ENCODE data around the gene SLC35A5. TPM values are rescaled to one million over a fixed set of nuclear protein-coding genes. Genes with fewer than 3 reads are reported as not detected.

Gene SLC35A5
- total RNA-seq, 1 experiment from 2014 or later = 20.4 TPM

GRCh38 chr3:112594856-112595255, 33.0 kb downstream of the SLC35A5 start:
- H3K36me3 ChIP-seq (ENCODE audit: insufficient read depth, low read length, poor library complexity, severe bottlenecking) = no peaks in the 10 kb centered on the region
- TF ChIP-seq CTCF (conservative IDR thresholded peaks at IDR 0.05; ENCODE audit: low read depth, low read length) = no peak
- TF ChIP-seq EZH2 (IDR thresholded peaks at IDR 0.05; ENCODE audit: borderline replicate concordance, low read depth, low read length, poor library complexity, severe bottlenecking) = no peak
- no peak overlapping the region for H3K4me3 ChIP-seq (ENCODE audit: low read depth, low read length, poor library complexity, severe bottlenecking)
- no peaks in the 10 kb centered on the region for H3K9me3 ChIP-seq (ENCODE audit: low read depth, low read length, poor library complexity, severe bottlenecking)
- DNase-seq (ENCODE audit: low spot score) = no peak
- intact Hi-C loops (cut with micrococcal nuclease; ENCODE audit: unreplicated experiment) = no loop called here
- no peak overlapping the region for H3K27ac ChIP-seq (ENCODE audit: low read depth, low read length, poor library complexity, severe bottlenecking)
- ChIA-PET CTCF (no interaction called here), POLR2A (ENCODE audit: low non-redundant PET) (no interaction called here)
- H3K4me1 ChIP-seq (ENCODE audit: insufficient read depth, low read length, poor library complexity, severe bottlenecking) = no peaks in the 10 kb centered on the region
- no TSS peak for BruUV-seq (replicated peaks)
- H3K27me3 ChIP-seq (replicated peaks; ENCODE audit: insufficient read depth, low read depth, low read length, poor library complexity) = no peaks in the 10 kb centered on the region

GRCh38 chr3:112597945-112598344, 36.1 kb downstream of the SLC35A5 start:
- POLR2A ChIA-PET (ENCODE audit: low non-redundant PET) = no interaction called here
- H3K36me3 ChIP-seq (ENCODE audit: insufficient read depth, low read length, poor library complexity, severe bottlenecking) = no peaks in the 10 kb centered on the region
- BruUV-seq (replicated peaks) = no TSS peak
- no peak overlapping the region for H3K4me3 ChIP-seq (ENCODE audit: low read depth, low read length, poor library complexity, severe bottlenecking)
- DNase-seq (ENCODE audit: low spot score) = no peak
- H3K4me1 ChIP-seq (ENCODE audit: insufficient read depth, low read length, poor library complexity, severe bottlenecking) = no peaks in the 10 kb centered on the region
- TF ChIP-seq EZH2 (IDR thresholded peaks at IDR 0.05; ENCODE audit: borderline replicate concordance, low read depth, low read length, poor library complexity, severe bottlenecking) (no peak), CTCF (conservative IDR thresholded peaks at IDR 0.05; ENCODE audit: low read depth, low read length) (no peak)
- CTCF ChIA-PET = no interaction called here
- intact Hi-C loops (cut with micrococcal nuclease; ENCODE audit: unreplicated experiment) = no loop called here
- H3K27ac ChIP-seq (ENCODE audit: low read depth, low read length, poor library complexity, severe bottlenecking) = no peak overlapping the region
- no peaks in the 10 kb centered on the region for H3K9me3 ChIP-seq (ENCODE audit: low read depth, low read length, poor library complexity, severe bottlenecking)
- no peaks in the 10 kb centered on the region for H3K27me3 ChIP-seq (replicated peaks; ENCODE audit: insufficient read depth, low read depth, low read length, poor library complexity)

- CTCF ChIA-PET = no interaction called here
- BruUV-seq (replicated peaks) = no TSS peak
- DNase-seq (ENCODE audit: low spot score) = no peak
- POLR2A ChIA-PET (ENCODE audit: low non-redundant PET) = no interaction called here
- no peak overlapping the region for H3K4me3 ChIP-seq (ENCODE audit: low read depth, low read length, poor library complexity, severe bottlenecking)
- H3K27ac ChIP-seq (ENCODE audit: low read depth, low read length, poor library complexity, severe bottlenecking) = no peak overlapping the region
- TF ChIP-seq EZH2 (IDR thresholded peaks at IDR 0.05; ENCODE audit: borderline replicate concordance, low read depth, low read length, poor library complexity, severe bottlenecking) (no peak), CTCF (conservative IDR thresholded peaks at IDR 0.05; ENCODE audit: low read depth, low read length) (no peak)
- H3K9me3 ChIP-seq (ENCODE audit: low read depth, low read length, poor library complexity, severe bottlenecking) = no peaks in the 10 kb centered on the region
- H3K36me3 ChIP-seq (ENCODE audit: insufficient read depth, low read length, poor library complexity, severe bottlenecking) = no peaks in the 10 kb centered on the region
- no peaks in the 10 kb centered on the region for H3K4me1 ChIP-seq (ENCODE audit: insufficient read depth, low read length, poor library complexity, severe bottlenecking)
- intact Hi-C loops (cut with micrococcal nuclease; ENCODE audit: unreplicated experiment) = no loop called here
- no peaks in the 10 kb centered on the region for H3K27me3 ChIP-seq (replicated peaks; ENCODE audit: insufficient read depth, low read depth, low read length, poor library complexity)
These were observed 36.9 kb downstream of the SLC35A5 start for GRCh38 chr3:112598731-112599130.
